Stimulated activated effector memory CD8-positive, alpha-beta T cell treated with anti-CD3 and anti-CD28 coated beads, Interleukin-12 subunit alpha, Interleukin-12 subunit beta, amount 100 ng/mL, for 72 hours (primary cell): ENCODE results near the gene HMG20B.
A peak's percentile ranks its signal among the peaks of the same experiment; 100 is the strongest.
"Not testable (repeated sequence)": the region's sequence is repeated elsewhere in the genome, so short reads cannot be mapped to it uniquely, and the experiment has no call there.

ENCODE experiments used
- ATAC-seq: fragments of 150-1000 bp; cut with Tn5 transposase; 2 replicates; pipeline ENCODE4 v1.10.0; 2021
- DNase-seq, 2 donors: peaks; one replicate each; pipeline ENCODE4 v3.0.0; 2021 to 2022; ENCODE audit warnings: low spot score in 2 of 2
- H3K27ac Mint-ChIP-seq: one replicate; pipeline ENCODE4 v1.8.0; 2022; ENCODE audit warnings: mild to moderate bottlenecking, mixed read lengths
- H3K36me3 Mint-ChIP-seq: one replicate; pipeline ENCODE4 v1.8.0; 2022; ENCODE audit warnings: mild to moderate bottlenecking, mixed read lengths
- H3K4me1 Mint-ChIP-seq: one replicate; pipeline ENCODE4 v1.8.0; 2022; ENCODE audit warnings: mixed read lengths
- H3K4me3 Mint-ChIP-seq: one replicate; pipeline ENCODE4 v1.8.0; 2022; ENCODE audit warnings: mild to moderate bottlenecking, mixed read lengths
- H3K9me3 Mint-ChIP-seq: one replicate; pipeline ENCODE4 v1.8.0; 2022; ENCODE audit warnings: mixed read lengths

Gene HMG20B

DNA sequence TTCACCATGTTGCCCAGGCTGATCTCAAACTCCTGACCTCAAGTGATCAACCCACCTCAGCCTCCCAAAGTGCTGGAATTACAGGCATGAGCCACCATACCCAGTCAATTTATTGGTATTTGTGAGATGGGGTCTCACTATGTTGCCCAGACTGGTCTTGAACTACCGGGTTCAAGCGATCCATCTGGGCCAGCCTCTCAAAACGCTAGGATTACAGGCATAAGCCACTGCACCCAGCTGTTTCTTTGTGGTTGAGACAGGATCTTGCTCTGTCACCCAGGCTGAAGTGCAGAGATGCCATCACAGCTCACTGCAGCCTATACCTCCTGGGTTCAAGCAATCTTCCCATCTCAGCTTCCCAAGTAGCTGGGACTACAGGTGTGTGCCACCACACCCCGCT, 9.0 kb downstream of the HMG20B start:
- H3K4me3 Mint-ChIP-seq, ATAC-seq, H3K36me3 Mint-ChIP-seq, H3K27ac Mint-ChIP-seq, H3K4me1 Mint-ChIP-seq, H3K9me3 Mint-ChIP-seq, DNase-seq: not testable (repeated sequence)

DNA sequence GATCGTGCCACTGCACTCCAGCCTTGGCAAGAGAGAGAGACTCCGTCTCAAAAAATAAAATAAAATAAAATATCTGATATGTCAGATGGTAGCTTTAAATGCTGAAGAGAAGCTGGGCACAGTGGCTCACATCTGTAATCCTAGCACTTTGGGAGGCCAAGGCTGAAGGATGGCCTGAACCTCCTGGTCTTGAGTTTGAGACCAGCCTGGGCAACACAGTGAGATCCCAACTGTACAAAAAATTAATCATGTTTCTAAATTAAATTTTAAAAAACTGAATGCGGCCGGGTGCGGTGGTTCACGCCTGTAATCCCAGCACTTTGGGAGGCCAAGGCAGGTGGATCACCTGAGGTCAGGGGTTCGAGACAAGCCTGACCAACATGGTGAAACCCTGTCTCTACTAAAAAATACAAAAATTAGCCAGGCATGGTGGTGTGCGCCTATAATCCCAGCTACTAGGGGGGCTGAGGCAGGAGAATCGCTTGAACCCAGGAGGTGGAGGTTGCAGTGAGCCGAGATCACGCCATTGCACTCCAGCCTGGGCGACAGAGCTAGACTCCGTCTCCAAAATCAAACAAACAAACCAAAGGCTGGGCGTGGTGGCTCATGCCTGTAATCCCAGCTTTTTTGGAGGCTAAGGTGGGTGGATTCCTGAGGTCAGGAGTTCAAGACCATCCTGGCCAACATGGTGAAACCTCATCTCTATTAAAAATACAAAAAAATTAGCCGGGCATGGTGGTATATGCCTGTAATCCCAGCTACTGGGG, 11.5 kb downstream of the HMG20B start:
- H3K9me3 Mint-ChIP-seq, H3K36me3 Mint-ChIP-seq, DNase-seq, H3K4me3 Mint-ChIP-seq, ATAC-seq, H3K4me1 Mint-ChIP-seq, H3K27ac Mint-ChIP-seq: not testable (repeated sequence)

DNA sequence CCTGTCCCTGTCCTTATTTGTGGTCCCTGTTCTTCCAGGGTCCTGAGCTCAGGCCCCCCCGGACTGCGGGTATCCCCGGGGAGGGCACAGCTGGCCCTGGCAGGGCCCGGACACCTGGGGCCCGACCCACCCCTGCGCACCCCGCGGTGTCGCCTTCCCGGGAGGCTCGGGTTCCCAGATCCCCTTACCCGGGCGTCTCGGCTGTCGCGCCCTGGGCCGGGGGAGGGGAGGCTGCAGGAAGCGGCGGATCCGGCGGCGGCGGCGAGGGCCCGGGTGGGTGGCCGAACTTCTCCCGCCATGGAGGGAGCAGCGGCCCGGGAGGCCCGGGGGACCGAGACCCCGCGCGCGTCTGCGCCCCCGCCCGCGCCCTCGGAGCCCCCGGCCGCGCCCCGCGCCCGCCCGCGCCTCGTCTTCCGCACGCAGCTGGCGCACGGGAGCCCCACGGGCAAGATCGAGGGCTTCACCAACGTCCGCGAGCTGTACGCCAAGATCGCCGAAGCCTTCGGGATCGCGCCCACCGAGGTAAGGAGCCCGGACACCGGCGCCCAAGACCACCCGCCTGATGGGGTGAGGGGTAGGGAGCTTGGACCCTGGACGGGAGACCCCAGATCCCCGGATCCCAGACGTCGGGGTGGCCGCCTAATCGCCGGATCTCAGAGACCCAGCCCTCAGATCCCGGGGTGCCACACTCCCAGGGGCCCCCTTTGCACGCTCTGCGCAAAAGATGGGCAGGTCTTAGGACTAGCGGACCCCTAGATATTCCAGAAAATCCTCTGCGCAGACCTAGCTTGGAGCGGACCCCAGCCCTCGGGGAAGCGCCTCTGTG, 12.8 kb downstream of the HMG20B start, which contains the start of gene GIPC3:
TSS of gene GIPC3 (plus strand) at position 178 of the 826 bp plus-strand sequence. CDS start at position 298, 120 bp downstream.
- Mint-ChIP-seq H3K4me1 (no peaks in the 10 kb centered on the region), H3K4me3 (peak within 1 kb of the TSS; percentile 35), H3K27ac (no peak within 1 kb of the TSS), H3K9me3 (no peaks in the 10 kb centered on the region), H3K36me3 (no peaks in the 10 kb centered on the region)
- no peak for DNase-seq
- ATAC-seq = no peak

DNA sequence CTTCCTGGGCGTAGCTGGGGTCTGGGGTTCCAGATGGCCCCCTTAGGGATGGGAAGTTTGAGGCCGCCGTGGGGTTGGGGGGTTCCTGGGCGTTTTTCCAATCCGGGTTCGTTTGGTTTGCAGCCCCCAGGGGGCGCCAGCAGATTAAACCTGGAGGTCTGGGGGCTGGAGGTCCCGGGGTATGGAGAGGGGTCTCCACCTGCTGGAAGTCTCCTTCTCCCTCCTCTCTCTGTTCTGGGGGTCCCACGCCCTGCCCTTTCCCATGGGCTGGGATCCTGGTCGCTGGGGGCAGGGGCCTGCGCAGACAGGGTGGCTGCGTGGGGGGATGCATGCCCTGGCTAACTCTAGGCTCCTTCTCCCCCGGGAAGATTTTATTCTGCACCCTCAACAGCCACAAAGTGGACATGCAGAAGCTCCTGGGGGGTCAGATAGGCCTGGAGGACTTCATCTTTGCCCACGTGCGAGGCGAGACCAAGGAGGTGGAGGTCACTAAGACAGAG, 13.4 kb downstream of the HMG20B start:
- no peaks in the 10 kb centered on the region for H3K36me3 Mint-ChIP-seq
- DNase-seq (no peak), ATAC-seq (no peak)
- no peaks in the 10 kb centered on the region for H3K4me1 Mint-ChIP-seq
- H3K9me3 Mint-ChIP-seq = no peaks in the 10 kb centered on the region
- peak overlapping the region; percentile 35 for H3K4me3 Mint-ChIP-seq
- H3K27ac Mint-ChIP-seq = no peak overlapping the region

DNA sequence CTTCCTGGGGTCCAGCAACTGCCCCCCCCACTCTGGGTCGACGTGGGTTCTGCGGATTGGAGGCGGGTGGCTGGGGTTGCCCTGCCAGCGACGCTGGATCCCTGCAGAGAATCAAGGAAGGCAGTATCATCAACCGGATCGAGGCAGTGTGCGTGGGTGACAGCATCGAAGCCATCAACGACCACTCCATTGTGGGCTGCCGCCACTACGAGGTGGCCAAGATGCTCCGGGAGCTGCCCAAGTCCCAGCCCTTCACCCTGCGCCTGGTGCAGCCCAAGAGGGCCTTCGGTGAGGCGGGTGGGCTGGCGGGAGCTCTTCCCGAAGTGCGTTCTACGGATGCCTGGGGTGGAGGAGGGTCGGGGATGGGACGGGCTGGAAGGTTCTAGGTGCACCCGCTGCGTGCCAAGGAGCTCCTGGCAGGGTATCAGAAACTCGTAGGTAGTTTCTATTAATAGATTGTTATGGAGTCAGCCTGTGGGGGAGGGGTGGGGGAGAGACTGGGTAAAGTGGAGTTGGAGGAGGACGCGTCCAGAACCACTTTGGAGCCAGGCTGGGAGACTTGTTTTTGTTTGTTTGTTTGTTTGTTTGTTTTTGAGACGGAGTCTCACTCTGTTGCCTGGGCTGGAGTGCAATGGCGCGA, 14.1 kb downstream of the HMG20B start:
- Mint-ChIP-seq H3K27ac (no peak overlapping the region), H3K4me3 (peak overlapping the region; percentile 35), H3K36me3 (no peaks in the 10 kb centered on the region), H3K9me3 (no peaks in the 10 kb centered on the region), H3K4me1 (no peaks in the 10 kb centered on the region)
- no peak for DNase-seq
- ATAC-seq = no peak

DNA sequence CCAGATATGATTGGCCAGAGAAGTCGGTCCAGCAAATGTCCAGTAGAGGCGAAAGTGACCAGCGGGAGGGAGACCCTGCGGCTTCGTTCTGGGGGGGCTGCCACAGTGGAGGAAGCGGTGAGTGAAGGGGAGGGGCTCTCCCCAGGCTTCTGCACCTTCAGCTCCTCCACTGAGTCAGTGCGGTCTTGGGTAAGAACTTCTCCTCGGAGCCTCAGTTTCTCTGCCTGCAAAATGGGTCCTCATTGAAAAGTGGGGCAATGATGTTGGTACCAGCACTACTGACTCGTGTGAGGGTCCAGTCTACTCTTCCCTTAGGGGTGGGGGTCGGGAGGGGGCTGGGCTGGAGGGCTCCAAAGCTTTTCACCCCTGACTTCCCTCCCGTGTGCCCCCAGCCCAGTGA, 16.7 kb downstream of the HMG20B start:
- Mint-ChIP-seq H3K36me3 (no peaks in the 10 kb centered on the region), H3K9me3 (no peaks in the 10 kb centered on the region), H3K4me1 (no peaks in the 10 kb centered on the region), H3K27ac (peak overlapping the region; percentile 48), H3K4me3 (no peak overlapping the region)
- no peak for DNase-seq
- no peak for ATAC-seq

DNA sequence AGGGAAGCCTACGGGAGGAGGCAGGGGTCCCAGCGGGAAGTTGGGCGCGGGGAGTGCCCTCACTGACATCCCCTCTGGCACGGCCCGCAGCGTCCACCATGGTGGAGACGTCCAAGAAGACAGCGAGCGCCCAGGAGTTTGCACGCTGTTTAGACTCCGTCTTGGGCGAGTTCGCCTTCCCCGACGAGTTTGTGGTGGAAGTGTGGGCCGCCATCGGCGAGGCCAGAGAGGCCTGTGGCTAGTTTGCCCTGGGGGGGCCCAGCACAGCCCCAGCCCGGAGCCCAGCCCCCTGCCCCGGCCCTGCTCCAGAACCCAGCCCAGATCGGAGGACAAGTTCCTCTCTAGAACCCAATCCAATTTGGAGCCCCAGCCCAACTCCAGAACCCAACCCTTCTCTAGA, 17.2 kb downstream of the HMG20B start:
- DNase-seq = no peak
- H3K4me1 Mint-ChIP-seq = no peaks in the 10 kb centered on the region
- ATAC-seq = no peak
- no peak overlapping the region for H3K4me3 Mint-ChIP-seq
- H3K36me3 Mint-ChIP-seq = no peaks in the 10 kb centered on the region
- H3K9me3 Mint-ChIP-seq = no peaks in the 10 kb centered on the region
- H3K27ac Mint-ChIP-seq = no peak overlapping the region

DNA sequence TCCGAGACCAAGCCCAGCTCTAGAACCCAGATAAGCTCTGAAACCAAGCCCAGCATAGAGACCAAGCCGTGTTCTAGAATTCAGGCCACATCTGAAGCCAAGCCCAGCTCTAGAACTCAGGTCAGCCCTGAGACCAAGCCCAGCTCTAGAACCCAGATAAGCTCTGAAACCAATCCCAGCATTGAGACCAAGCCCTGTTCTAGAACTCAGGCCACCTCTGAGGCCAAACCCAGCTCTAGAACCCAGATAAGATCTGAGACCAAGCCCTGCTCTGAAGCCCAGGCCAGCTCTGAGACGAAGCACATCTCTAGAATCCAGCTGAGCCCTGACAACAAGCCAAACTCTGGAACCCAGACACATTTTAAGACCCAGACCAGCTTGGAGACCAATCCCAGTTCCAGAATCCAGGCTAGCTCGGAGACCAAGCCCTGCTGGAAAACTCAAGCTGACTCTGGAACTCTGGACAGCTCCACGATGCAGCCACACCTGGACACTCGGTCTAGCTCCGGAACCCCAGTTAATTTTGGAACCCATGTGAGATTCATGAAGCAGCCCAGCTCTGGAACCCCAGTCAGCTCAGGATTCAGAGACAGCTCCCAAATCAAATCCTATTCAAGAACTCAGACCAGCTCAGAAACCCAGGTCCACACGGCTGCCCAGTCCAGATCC, 18.4 kb downstream of the HMG20B start:
- Mint-ChIP-seq H3K27ac (no peak overlapping the region), H3K9me3 (no peaks in the 10 kb centered on the region), H3K4me3 (no peak overlapping the region), H3K4me1 (no peaks in the 10 kb centered on the region), H3K36me3 (no peaks in the 10 kb centered on the region)
- ATAC-seq (no peak), DNase-seq (no peak)

DNA sequence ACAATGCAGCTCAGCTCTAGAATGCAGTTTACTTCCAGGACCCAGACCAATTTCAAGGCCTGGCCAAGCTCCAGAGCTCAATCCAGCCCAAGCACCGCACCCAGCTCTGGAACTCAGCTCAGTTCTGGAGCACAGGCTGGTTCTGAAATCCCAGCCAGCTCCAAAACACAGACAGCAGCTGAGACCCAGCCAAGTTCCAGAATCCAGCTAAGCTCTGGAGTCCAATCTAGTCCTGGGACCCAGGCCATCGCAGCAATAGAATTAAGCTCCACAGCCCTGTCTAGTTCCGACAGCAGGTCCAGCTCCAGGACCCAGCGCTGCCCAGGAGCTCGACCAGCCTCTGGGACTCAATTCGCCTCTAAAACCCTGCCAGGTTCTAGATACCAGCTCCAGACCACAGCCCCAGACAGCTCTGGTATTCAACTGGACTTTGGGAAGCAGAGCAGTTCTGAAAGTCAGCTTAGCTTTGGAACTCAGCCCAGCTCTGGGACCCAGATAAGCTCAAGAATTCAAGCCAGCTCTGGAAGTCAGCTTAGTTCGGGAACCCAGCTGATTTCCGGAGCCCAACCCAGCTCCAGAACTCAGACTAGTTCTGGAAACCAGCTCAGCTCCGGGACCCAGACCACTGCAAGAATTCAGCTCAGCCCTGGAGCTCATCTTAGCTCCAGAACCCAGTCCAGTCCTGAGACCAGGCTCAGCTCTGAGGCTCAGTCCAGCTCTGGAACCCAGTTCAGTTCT, 19.3 kb downstream of the HMG20B start:
- Mint-ChIP-seq H3K36me3 (no peaks in the 10 kb centered on the region), H3K4me3 (no peak overlapping the region), H3K4me1 (no peaks in the 10 kb centered on the region), H3K9me3 (no peaks in the 10 kb centered on the region), H3K27ac (no peak overlapping the region)
- DNase-seq (no peak), ATAC-seq (no peak)

DNA sequence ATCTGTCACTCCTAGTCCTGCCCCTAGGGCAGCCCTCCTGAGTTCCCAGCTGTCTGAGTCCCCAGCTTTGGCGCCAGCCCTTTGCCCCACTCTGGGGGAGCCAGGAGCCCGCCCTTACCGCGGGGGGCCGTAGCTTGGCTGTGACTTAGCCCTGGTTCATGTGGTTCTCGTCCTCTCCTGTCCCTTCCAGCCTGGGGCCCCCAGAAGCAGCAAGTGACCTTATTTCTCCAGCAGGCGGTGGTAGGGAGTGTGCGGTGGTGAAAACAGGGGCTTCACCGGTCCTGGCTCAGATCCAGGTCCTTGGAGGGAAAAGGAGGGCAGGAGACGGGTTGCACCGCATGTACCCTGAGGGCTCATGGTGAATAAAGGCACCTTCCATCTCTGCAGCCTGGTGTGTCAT, 20.4 kb downstream of the HMG20B start:
- DNase-seq (no peak), ATAC-seq (no peak)
- Mint-ChIP-seq H3K27ac (no peak overlapping the region), H3K4me1 (no peaks in the 10 kb centered on the region), H3K36me3 (no peaks in the 10 kb centered on the region), H3K9me3 (no peaks in the 10 kb centered on the region), H3K4me3 (no peak overlapping the region)

DNA sequence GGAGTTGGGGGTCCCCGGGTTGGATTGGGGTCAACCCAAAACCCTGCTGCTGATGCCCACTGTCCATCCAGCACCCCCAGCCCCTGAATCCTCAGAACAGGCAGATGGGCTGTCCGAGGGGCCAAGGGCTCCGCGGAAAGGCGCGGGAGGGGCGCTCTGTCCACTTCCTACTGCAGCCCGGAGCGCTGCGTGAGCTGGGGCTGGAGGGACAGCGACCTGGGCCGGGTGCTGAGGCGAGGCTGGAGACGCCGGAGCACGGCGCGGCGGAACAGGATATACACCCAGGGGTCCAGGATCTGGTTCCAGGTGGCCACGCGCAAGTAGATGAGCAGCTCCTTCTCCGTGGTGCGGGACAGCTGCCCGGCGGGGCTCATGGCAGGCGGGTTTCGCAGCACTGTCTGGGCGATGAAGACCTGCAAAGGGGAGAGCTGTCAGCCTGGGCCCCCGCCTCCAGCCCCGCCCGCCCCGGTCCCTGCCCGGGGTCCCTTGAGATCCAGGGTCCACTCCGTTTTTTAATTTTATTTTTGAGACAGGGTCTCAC, 22.8 kb downstream of the HMG20B start:
- no peak overlapping the region for H3K4me3 Mint-ChIP-seq
- ATAC-seq = no peak
- H3K4me1 Mint-ChIP-seq = no peaks in the 10 kb centered on the region
- H3K9me3 Mint-ChIP-seq = no peaks in the 10 kb centered on the region
- no peak for DNase-seq
- H3K36me3 Mint-ChIP-seq = no peaks in the 10 kb centered on the region
- no peak overlapping the region for H3K27ac Mint-ChIP-seq

DNA sequence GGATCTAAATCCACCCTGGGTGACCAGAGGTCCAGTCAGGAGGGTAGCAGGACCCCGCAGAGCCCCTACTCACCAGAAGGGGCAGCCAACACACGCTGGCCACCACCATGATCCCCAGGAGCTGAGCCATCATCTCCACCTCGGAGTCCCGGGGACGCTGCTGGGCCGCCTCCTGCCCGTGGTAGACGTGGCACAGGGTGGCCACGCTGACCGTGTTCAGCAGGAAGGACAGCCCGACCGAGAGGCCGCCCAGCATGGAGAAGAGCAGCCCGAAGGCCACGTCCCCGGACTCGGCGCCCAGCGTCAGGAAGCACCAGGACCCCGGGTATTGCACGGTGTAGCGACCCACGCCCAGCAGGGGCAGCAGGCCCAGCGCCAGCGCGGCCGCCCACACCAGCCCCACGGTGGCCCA, 27.0 kb downstream of the HMG20B start:
- Mint-ChIP-seq H3K9me3 (no peaks in the 10 kb centered on the region), H3K36me3 (no peaks in the 10 kb centered on the region), H3K4me3 (no peak overlapping the region), H3K27ac (no peak overlapping the region), H3K4me1 (no peaks in the 10 kb centered on the region)
- ATAC-seq = no peak
- DNase-seq = no peak

DNA sequence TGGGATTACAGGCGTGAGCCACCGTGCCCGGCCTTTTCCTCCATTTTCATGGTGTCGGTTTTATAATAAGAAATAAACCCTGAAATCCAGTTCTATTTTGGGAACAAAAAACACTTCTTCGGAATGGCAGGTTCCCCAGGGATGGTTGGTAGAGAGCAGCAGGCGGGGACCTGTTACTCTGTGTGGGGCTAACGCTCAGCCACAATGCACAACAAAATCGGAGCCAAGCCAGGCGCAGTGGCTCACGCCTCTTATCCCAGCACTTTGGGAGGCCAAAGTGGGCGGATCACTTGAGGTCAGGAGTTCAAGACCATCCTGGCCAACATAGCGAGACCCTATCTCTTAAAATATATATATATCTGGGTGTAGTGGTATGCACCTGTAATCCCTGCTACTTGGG, 28.3 kb downstream of the HMG20B start:
- Mint-ChIP-seq H3K36me3 (no peaks in the 10 kb centered on the region), H3K4me1 (no peaks in the 10 kb centered on the region), H3K9me3 (no peaks in the 10 kb centered on the region), H3K4me3 (no peak overlapping the region), H3K27ac (no peak overlapping the region)
- ATAC-seq (no peak), DNase-seq (no peak)

DNA sequence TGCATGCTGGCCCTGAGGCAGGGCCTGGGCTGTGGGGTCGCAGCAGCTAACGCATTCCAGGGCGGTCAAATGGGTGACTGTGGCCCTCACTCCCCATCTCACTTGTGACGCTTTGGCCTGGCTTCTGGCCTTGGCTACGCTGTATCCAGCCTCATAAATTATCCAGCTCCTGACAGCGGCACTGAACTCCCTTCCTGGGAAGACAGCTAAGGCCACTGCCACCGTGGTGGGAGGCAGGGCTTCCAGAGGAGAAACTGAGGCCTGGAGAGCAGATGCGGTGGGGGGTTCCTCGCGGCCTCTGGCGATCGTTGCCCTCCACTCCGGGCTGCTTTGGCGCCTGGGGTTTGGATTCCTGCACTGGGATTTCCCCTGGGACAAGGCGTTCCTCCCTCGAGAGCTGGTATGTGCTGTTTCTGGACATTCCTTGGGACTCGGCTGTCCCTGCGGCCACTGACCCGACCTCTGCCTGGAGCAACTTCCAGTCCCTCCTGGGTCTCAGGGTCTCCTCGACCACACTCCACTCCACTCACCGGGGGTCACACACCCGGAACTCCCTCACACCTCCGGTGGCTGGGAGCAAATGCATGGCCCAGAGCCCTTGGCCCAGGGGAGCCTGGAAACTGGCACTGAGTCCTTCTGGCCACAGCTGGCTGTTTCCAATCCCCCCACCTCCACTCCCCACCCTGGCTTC, 30.5 kb downstream of the HMG20B start:
- no peak overlapping the region for H3K27ac Mint-ChIP-seq
- DNase-seq (no peak), ATAC-seq (no peak)
- H3K36me3 Mint-ChIP-seq = no peaks in the 10 kb centered on the region
- no peak overlapping the region for H3K4me3 Mint-ChIP-seq
- peaks cover 8% of the 10 kb centered on the region for H3K4me1 Mint-ChIP-seq
- H3K9me3 Mint-ChIP-seq = no peaks in the 10 kb centered on the region
